HCT116 (cell line): ENCODE measurements around the gene SERTAD3.

Experiments used
- EGR1 ChIP-seq: IDR thresholded peaks from 2 replicates; pipeline ENCODE4 v1.6.1; 2012; ENCODE audit warnings: low read depth
- ELF1 ChIP-seq: IDR thresholded peaks from 2 replicates; pipeline ENCODE4 v1.6.1; 2012; ENCODE audit warnings: low read depth, borderline replicate concordance
- EZH2 ChIP-seq: fragments of 200-600 bp; sonication (generic); IDR thresholded peaks from 2 replicates; pipeline ENCODE4 v1.6.1; 2017; ENCODE audit warnings: antibody characterized with exemption, mixed run types
- FOSL1 ChIP-seq: IDR thresholded peaks from 2 replicates; pipeline ENCODE4 v1.6.1; 2012; ENCODE audit warnings: low read depth
- POLR2A ChIP-seq: IDR thresholded peaks from 2 replicates; pipeline ENCODE4 v1.7.0; 2011; ENCODE audit warnings: borderline replicate concordance; ENCODE audit not compliant: insufficient read depth, insufficient read length; ENCODE audit errors: extremely low read depth
- POLR2AphosphoS5 ChIP-seq: IDR thresholded peaks from 2 replicates; pipeline ENCODE4 v1.6.1; 2011; ENCODE audit warnings: mild to moderate bottlenecking, low read depth, low read length, moderate library complexity
- YY1 ChIP-seq: IDR thresholded peaks from 2 replicates; pipeline ENCODE4 v1.6.1; 2011; ENCODE audit warnings: low read length, low read depth, moderate library complexity, mild to moderate bottlenecking; ENCODE audit not compliant: insufficient replicate concordance; ENCODE audit errors: extremely low read depth
- ZFX ChIP-seq: fragments of 450-650 bp; IDR thresholded peaks from 2 replicates; pipeline ENCODE4 v1.6.1; 2017
- ZNF274 ChIP-seq: fragments of 200-500 bp; sonication (Bioruptor generic); IDR thresholded peaks from 2 replicates; pipeline ENCODE4 v1.6.1; 2014; ENCODE audit warnings: mild to moderate bottlenecking, low read depth, low read length, inconsistent platforms
- TF ChIP-seq, protein P1 (sequence below), 3 experiments: fragments of 200-600 bp in 1 of 3; sonication (generic) in 1 of 3; IDR thresholded peaks in 2 of 3; conservative IDR thresholded peaks in 1 of 3; 2 replicates each; pipeline ENCODE4 v1.5.1; 2012 to 2017; ENCODE audit warnings: low read depth in 2 of 3, low read length in 2 of 3, antibody characterized with exemption in 1 of 3, borderline replicate concordance in 1 of 3, control low read depth in 1 of 3, mild to moderate bottlenecking in 1 of 3, mixed read lengths in 1 of 3, mixed run types in 1 of 3, moderate library complexity in 1 of 3; ENCODE audit not compliant: insufficient read depth in 1 of 3
- TF ChIP-seq, protein P2 (sequence below): IDR thresholded peaks from 2 replicates; pipeline ENCODE4 v1.6.1; 2012; ENCODE audit warnings: low read depth
- TF ChIP-seq, protein P3 (sequence below): IDR thresholded peaks from 2 replicates; pipeline ENCODE4 v1.6.1; 2012
- TF ChIP-seq, protein P4 (sequence below): IDR thresholded peaks from 2 replicates; pipeline ENCODE4 v1.6.1; 2011; ENCODE audit warnings: mild to moderate bottlenecking, low read length, moderate library complexity; ENCODE audit not compliant: insufficient replicate concordance; ENCODE audit errors: extremely low read depth

DNA sequence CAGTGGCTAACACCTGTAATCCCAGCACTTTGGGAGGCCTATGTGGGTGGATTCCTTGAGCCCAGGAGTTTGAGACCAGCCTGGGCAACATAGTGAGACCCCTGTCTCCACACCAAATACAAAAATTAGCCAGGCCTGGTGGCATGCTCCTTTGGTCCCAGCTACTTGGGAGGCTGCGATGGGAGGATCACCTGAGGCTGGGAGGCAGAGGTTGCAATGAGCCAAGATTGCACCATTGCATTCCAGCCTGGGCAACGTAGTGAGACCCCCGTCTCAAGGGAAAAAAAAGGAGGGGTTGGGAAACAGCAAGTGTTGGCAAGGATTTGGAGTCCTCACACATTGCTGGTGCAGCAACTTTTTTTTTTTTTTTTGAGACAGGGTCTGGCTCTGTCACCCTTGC is 41.9 kb upstream of the SERTAD3 start:
- TF ChIP-seq, protein P1, sequence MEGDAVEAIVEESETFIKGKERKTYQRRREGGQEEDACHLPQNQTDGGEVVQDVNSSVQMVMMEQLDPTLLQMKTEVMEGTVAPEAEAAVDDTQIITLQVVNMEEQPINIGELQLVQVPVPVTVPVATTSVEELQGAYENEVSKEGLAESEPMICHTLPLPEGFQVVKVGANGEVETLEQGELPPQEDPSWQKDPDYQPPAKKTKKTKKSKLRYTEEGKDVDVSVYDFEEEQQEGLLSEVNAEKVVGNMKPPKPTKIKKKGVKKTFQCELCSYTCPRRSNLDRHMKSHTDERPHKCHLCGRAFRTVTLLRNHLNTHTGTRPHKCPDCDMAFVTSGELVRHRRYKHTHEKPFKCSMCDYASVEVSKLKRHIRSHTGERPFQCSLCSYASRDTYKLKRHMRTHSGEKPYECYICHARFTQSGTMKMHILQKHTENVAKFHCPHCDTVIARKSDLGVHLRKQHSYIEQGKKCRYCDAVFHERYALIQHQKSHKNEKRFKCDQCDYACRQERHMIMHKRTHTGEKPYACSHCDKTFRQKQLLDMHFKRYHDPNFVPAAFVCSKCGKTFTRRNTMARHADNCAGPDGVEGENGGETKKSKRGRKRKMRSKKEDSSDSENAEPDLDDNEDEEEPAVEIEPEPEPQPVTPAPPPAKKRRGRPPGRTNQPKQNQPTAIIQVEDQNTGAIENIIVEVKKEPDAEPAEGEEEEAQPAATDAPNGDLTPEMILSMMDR (IDR thresholded peaks at IDR 0.05 in 2 of 3, conservative IDR thresholded peaks at IDR 0.05 in 1 of 3; ENCODE audit: borderline replicate concordance in 1 of 3, insufficient read depth in 1 of 3, low read depth in 2 of 3, low read length in 2 of 3) = no peak
- TF ChIP-seq FOSL1 = no peak
- no peak for TF ChIP-seq POLR2A
- no peak for TF ChIP-seq YY1
- TF ChIP-seq ZFX = no peak
- no peak for TF ChIP-seq EZH2
- TF ChIP-seq EGR1 = no peak
- TF ChIP-seq POLR2AphosphoS5 = no peak
- no peak for TF ChIP-seq ELF1
- no peak for TF ChIP-seq ZNF274
- TF ChIP-seq, protein P2, sequence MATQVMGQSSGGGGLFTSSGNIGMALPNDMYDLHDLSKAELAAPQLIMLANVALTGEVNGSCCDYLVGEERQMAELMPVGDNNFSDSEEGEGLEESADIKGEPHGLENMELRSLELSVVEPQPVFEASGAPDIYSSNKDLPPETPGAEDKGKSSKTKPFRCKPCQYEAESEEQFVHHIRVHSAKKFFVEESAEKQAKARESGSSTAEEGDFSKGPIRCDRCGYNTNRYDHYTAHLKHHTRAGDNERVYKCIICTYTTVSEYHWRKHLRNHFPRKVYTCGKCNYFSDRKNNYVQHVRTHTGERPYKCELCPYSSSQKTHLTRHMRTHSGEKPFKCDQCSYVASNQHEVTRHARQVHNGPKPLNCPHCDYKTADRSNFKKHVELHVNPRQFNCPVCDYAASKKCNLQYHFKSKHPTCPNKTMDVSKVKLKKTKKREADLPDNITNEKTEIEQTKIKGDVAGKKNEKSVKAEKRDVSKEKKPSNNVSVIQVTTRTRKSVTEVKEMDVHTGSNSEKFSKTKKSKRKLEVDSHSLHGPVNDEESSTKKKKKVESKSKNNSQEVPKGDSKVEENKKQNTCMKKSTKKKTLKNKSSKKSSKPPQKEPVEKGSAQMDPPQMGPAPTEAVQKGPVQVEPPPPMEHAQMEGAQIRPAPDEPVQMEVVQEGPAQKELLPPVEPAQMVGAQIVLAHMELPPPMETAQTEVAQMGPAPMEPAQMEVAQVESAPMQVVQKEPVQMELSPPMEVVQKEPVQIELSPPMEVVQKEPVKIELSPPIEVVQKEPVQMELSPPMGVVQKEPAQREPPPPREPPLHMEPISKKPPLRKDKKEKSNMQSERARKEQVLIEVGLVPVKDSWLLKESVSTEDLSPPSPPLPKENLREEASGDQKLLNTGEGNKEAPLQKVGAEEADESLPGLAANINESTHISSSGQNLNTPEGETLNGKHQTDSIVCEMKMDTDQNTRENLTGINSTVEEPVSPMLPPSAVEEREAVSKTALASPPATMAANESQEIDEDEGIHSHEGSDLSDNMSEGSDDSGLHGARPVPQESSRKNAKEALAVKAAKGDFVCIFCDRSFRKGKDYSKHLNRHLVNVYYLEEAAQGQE = no peak
- TF ChIP-seq, protein P3, sequence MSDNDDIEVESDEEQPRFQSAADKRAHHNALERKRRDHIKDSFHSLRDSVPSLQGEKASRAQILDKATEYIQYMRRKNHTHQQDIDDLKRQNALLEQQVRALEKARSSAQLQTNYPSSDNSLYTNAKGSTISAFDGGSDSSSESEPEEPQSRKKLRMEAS = no peak
- TF ChIP-seq, protein P4, sequence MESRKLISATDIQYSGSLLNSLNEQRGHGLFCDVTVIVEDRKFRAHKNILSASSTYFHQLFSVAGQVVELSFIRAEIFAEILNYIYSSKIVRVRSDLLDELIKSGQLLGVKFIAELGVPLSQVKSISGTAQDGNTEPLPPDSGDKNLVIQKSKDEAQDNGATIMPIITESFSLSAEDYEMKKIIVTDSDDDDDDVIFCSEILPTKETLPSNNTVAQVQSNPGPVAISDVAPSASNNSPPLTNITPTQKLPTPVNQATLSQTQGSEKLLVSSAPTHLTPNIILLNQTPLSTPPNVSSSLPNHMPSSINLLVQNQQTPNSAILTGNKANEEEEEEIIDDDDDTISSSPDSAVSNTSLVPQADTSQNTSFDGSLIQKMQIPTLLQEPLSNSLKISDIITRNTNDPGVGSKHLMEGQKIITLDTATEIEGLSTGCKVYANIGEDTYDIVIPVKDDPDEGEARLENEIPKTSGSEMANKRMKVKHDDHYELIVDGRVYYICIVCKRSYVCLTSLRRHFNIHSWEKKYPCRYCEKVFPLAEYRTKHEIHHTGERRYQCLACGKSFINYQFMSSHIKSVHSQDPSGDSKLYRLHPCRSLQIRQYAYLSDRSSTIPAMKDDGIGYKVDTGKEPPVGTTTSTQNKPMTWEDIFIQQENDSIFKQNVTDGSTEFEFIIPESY = no peak
